ENCODE results near the gene PDE3A.

PDE3A gene

DNA sequence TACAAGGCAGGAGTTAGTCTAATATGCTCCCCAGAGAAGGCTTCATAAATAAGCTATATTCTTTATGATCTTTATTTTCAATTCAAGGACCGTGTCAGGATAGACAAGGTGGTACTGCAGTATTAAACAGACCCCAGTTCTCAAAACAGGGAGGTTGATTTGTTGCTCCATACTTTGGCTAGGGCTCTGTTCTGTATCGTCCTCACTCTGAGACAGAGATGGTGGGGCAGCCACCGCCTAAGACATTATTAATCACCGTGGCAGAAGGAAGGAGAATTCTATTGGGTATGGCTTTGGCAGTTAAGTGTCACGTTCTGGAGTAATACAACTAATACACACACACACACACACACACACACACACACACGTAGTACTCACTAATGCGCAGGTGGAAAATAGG lies 209.8 kb downstream of the PDE3A start:
- no peak for TF ChIP-seq CTCF (IDR thresholded peaks at IDR 0.05; ENCODE audit: borderline replicate concordance, control extremely low read depth, extremely low read depth, insufficient read depth, missing control alignments)
- in situ Hi-C loops (cut with MboI; ENCODE audit: low sequenced_read_pairs, unreplicated experiment): no loop called here
- no peak for DNase-seq (ENCODE audit: low spot score)

DNA sequence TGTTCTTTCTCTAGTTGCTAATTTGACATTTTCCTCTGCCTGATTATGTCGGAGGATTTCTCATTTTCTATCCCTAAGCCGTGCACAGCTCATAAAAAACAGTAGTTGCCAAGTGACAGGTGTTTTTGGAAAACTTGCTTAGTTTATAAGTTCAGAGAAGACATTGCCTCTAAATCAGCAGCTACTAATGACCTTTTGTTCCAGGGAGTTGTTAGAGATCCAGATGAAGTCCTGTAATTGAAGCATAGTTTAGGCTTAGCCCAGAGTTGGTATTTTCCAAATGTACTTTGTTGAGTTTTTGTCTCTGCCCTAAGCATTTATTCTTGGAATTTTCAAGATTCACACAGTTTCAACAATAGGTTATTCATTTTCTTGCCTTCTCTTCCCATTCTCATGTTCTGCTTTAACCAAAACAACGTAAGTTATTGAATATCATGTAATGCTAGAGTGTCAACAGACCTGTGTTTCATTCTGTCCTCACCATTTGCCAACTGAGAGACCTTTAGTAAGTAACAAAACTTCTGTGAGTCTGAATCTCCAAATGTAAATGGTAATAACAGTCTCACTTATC lies 216.8 kb downstream of the PDE3A start:
- TF ChIP-seq CTCF (IDR thresholded peaks at IDR 0.05; ENCODE audit: borderline replicate concordance, control extremely low read depth, extremely low read depth, insufficient read depth, missing control alignments): no peak
- in situ Hi-C loops (cut with MboI; ENCODE audit: low sequenced_read_pairs, unreplicated experiment): no loop called here
- DNase-seq (ENCODE audit: low spot score): no peak

- DNase-seq (ENCODE audit: low spot score): no peak
- no peak for TF ChIP-seq CTCF (IDR thresholded peaks at IDR 0.05; ENCODE audit: borderline replicate concordance, control extremely low read depth, extremely low read depth, insufficient read depth, missing control alignments)
These were observed 217.6 kb downstream of the PDE3A start for GRCh38 chr12:20585913-20586312.

GRCh38 chr12:20588042-20588441 lies 219.7 kb downstream of the PDE3A start:
- no peak for DNase-seq (ENCODE audit: low spot score)

More at GRCh38 chr12:20585913-20586312, 217.6 kb downstream of the PDE3A start:
- in situ Hi-C loops (cut with MboI; ENCODE audit: low sequenced_read_pairs, unreplicated experiment): no loop called here

GRCh38 chr12:20590570-20590969 lies 222.2 kb downstream of the PDE3A start:
- TF ChIP-seq CTCF (IDR thresholded peaks at IDR 0.05; ENCODE audit: borderline replicate concordance, control extremely low read depth, extremely low read depth, insufficient read depth, missing control alignments): no peak
- no peak for DNase-seq (ENCODE audit: low spot score)
- in situ Hi-C loops (cut with MboI; ENCODE audit: low sequenced_read_pairs, unreplicated experiment): no loop called here

More at GRCh38 chr12:20588042-20588441, 219.7 kb downstream of the PDE3A start:
- in situ Hi-C loops (cut with MboI; ENCODE audit: low sequenced_read_pairs, unreplicated experiment): no loop called here
- no peak for TF ChIP-seq CTCF (IDR thresholded peaks at IDR 0.05; ENCODE audit: borderline replicate concordance, control extremely low read depth, extremely low read depth, insufficient read depth, missing control alignments)

DNA sequence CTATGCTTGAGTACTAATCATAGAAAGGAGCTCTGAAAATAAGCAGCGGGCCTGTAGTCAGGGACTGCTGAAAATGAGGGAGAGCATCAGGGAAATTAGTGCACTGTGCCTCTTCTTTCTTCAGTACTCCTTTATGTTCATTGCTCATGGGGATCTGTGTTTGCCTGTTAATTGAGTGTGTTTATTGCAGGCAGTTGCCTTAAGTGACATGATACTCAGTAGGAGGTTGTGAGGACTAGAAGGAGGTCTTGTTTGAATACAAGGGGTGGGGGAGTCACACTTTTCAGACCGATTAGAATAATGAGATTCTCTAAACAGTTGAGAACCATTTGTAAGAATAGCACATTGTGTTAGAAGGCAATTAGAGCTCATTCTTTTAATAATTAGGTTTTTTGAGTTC lies 224.2 kb downstream of the PDE3A start:
- no peak for DNase-seq (ENCODE audit: low spot score)
- in situ Hi-C loops (cut with MboI; ENCODE audit: low sequenced_read_pairs, unreplicated experiment): no loop called here
- TF ChIP-seq CTCF (IDR thresholded peaks at IDR 0.05; ENCODE audit: borderline replicate concordance, control extremely low read depth, extremely low read depth, insufficient read depth, missing control alignments): no peak

Measured in GM13976 (cell line).